OCI-LY7 (cell line): ENCODE measurements around the gene ATP5F1D. TPM values are rescaled to one million over a fixed set of nuclear protein-coding genes. Genes with fewer than 3 reads are reported as not detected.

Experiments
- BruUV-seq: library from RNA; stranded (reverse); fragments of 400-500 nt; replicated peaks from 2 replicates; lab custom pipeline; 2021; lab: Mats Ljungman, UMichigan
- CTCF ChIA-PET: fragments of 300-600 bp; sonication (Branson Sonifier 250); formaldehyde crosslinking; loops from one replicate; lab custom pipeline; 2022; ENCODE audit warnings: antibody characterized with exemption; ENCODE audit not compliant: unreplicated experiment; lab: Charles Lee
- POLR2A ChIA-PET: fragments of 300-600 bp; sonication (Branson Sonifier 250); formaldehyde crosslinking; loops from one replicate; lab custom pipeline; 2022; ENCODE audit warnings: antibody characterized with exemption; lab: Charles Lee
- DNase-seq: peaks from one replicate; pipeline ENCODE4 v3.0.0-alpha.2; 2015; ENCODE audit warnings: low spot score
- H2AFZ ChIP-seq: fragments of 200-600 bp; sonication (generic), shearing (Covaris generic); 2 replicates; pipeline ENCODE4 v1.6.1; 2014; ENCODE audit warnings: mild to moderate bottlenecking, antibody characterized with exemption, low read length, moderate library complexity
- H3K27ac ChIP-seq: fragments of 200-600 bp; sonication (generic); 2 replicates; pipeline ENCODE4 v1.5.1; 2014; ENCODE audit warnings: mixed run types, low read depth, mild to moderate bottlenecking, moderate library complexity, low read length, inconsistent platforms; ENCODE audit not compliant: poor library complexity, severe bottlenecking
- H3K36me3 ChIP-seq: fragments of 200-600 bp; sonication (generic); 2 replicates; pipeline ENCODE4 v1.6.1; 2014; ENCODE audit warnings: mild to moderate bottlenecking, antibody characterized with exemption, low read length, moderate library complexity, mixed read lengths; ENCODE audit not compliant: insufficient read depth
- H3K4me1 ChIP-seq: fragments of 200-600 bp; sonication (generic); 2 replicates; pipeline ENCODE4 v1.5.1; 2014; ENCODE audit warnings: mild to moderate bottlenecking, low read length; ENCODE audit not compliant: insufficient read depth, poor library complexity, severe bottlenecking
- H3K4me2 ChIP-seq: fragments of 200-600 bp; sonication (generic); 2 replicates; pipeline ENCODE4 v1.6.1; 2014; ENCODE audit warnings: mild to moderate bottlenecking, low read length
- H3K4me3 ChIP-seq: fragments of 200-600 bp; sonication (generic); 2 replicates; pipeline ENCODE4 v1.5.1; 2014; ENCODE audit warnings: mild to moderate bottlenecking, low read depth, low read length; ENCODE audit not compliant: poor library complexity, severe bottlenecking
- H3K79me2 ChIP-seq: fragments of 200-600 bp; sonication (generic); 2 replicates; pipeline ENCODE4 v1.6.1; 2016; ENCODE audit warnings: low read depth, mild to moderate bottlenecking, low read length, moderate library complexity, mixed read lengths; ENCODE audit not compliant: insufficient read depth
- H3K9me2 ChIP-seq: fragments of 200-600 bp; sonication (generic); 2 replicates; pipeline ENCODE4 v1.6.1; 2016; ENCODE audit warnings: mild to moderate bottlenecking, low read length, mixed read lengths; ENCODE audit not compliant: insufficient read depth
- H3K9me3 ChIP-seq: fragments of 200-600 bp; sonication (generic); 2 replicates; pipeline ENCODE4 v1.6.1; 2014; ENCODE audit warnings: mild to moderate bottlenecking, mixed run types, low read length, mixed read lengths
- H4K20me1 ChIP-seq: fragments of 200-600 bp; sonication (generic); 2 replicates; pipeline ENCODE4 v1.6.1; 2014; ENCODE audit warnings: mild to moderate bottlenecking, antibody characterized with exemption, low read length, moderate library complexity, mixed read lengths; ENCODE audit not compliant: insufficient read depth
- EZH2phosphoT487 ChIP-seq: fragments of 200-600 bp; sonication (generic); IDR thresholded peaks from 2 replicates; pipeline ENCODE4 v1.6.1; 2018; ENCODE audit warnings: low read depth, borderline replicate concordance, mild to moderate bottlenecking, mixed run types, antibody characterized with exemption, low read length, moderate library complexity, mixed read lengths
- intact Hi-C: fragments of 100-400 bp; cut with micrococcal nuclease; formaldehyde crosslinking; loops from one replicate; pipeline ENCODE4 v1.10.0; 2022; ENCODE audit not compliant: unreplicated experiment
- total RNA-seq, 2 experiments: library from RNA; depleted of rRNA in 1 of 2; stranded (reverse); fragments of >200 nt in 1 of 2; shearing (Covaris generic) in 1 of 2; gene quantifications; 2 replicates each; pipeline ENCODE4 v1.2.3, GENCODE V29; 2014 to 2022
- TF ChIP-seq, protein P1 (sequence below): fragments of 200-600 bp; sonication (generic); conservative IDR thresholded peaks from 2 replicates; pipeline ENCODE4 v1.5.1; 2014; ENCODE audit warnings: mild to moderate bottlenecking, antibody characterized with exemption, low read length, moderate library complexity, mixed read lengths

The ATP5F1D gene
- total RNA-seq, 2 experiments from 2014 or later: 51.8 to 266 TPM

DNA sequence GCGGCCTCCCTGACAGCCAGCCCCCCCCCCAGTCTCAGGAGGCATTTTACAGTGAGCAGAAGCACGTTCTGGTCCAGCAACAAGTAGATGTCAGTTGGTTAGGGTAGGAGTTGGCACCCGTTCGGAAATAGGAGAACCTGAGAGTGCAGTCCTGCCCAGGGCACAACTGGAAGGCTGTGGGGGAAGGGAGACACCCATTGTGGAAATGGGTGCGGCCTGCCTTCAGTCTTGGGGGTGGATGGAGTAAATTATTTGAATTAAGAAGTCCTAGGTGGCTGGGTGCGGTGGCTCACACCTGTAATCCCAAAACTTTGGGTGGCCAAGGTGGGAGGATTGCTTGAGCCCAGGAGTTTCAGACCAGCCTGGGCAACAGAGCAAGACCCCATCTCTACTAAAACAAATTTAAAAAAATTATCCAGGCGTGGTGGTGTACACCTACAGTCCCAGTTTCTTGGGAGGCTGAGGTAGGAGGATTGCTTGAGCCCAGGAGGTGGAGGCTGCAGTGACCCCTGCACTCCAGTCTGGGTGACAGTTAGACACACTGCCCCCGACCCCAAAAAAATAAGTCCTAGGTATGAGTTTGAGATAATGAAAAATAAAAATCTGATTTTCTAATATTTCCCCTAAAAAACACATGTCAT, 28.8 kb downstream of the ATP5F1D start:
- ChIA-PET CTCF (no interaction called here), POLR2A (no interaction called here)
- Histone ChIP-seq H3K79me2 (peaks cover 46% of the 10 kb centered on the region), H4K20me1 (peaks cover 3% of the 10 kb centered on the region; the same call in 1 of the 2 replicates), H3K9me2 (no peaks in the 10 kb centered on the region), H3K4me2 (peak overlapping the region; percentile 100), H3K27ac (peak overlapping the region; percentile 69), H3K4me1 (peaks cover 81% of the 10 kb centered on the region), H3K36me3 (peaks cover 56% of the 10 kb centered on the region), H2AFZ (no peak overlapping the region), H3K4me3 (peak overlapping the region; percentile 82), H3K9me3 (no peaks in the 10 kb centered on the region)
- TF ChIP-seq, protein P1, sequence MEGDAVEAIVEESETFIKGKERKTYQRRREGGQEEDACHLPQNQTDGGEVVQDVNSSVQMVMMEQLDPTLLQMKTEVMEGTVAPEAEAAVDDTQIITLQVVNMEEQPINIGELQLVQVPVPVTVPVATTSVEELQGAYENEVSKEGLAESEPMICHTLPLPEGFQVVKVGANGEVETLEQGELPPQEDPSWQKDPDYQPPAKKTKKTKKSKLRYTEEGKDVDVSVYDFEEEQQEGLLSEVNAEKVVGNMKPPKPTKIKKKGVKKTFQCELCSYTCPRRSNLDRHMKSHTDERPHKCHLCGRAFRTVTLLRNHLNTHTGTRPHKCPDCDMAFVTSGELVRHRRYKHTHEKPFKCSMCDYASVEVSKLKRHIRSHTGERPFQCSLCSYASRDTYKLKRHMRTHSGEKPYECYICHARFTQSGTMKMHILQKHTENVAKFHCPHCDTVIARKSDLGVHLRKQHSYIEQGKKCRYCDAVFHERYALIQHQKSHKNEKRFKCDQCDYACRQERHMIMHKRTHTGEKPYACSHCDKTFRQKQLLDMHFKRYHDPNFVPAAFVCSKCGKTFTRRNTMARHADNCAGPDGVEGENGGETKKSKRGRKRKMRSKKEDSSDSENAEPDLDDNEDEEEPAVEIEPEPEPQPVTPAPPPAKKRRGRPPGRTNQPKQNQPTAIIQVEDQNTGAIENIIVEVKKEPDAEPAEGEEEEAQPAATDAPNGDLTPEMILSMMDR: no peak
- no peak for TF ChIP-seq EZH2phosphoT487
- intact Hi-C loops: no loop called here
- BruUV-seq: TSS peak; percentile 53
- DNase-seq: peak; percentile 47

DNA sequence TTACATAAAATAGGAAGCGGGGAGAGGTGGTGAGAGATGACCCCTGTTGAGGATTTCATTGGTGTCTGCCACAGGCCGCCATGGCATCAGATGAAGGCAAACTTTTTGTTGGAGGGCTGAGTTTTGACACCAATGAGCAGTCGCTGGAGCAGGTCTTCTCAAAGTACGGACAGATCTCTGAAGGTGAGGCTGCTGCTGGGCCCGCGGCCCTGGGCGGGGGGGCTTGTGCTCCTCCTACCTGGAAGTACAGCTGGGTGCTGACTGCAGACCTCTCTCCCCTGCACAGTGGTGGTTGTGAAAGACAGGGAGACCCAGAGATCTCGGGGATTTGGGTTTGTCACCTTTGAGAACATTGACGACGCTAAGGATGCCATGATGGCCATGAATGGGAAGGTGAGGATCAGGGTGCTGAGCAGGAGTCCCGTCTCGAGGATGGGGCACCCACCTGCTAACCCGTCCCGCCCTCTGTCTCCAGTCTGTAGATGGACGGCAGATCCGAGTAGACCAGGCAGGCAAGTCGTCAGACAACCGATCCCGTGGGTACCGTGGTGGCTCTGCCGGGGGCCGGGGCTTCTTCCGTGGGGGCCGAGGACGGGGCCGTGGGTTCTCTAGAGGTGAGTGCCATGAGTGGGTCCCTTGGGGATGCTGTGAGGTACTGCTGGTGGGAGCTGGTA, 29.4 kb downstream of the ATP5F1D start:
- intact Hi-C loops: no loop called here
- TF ChIP-seq, protein P1: no peak
- no peak for TF ChIP-seq EZH2phosphoT487
- H3K9me2 ChIP-seq: no peaks in the 10 kb centered on the region
- H3K4me3 ChIP-seq: peak overlapping the region; percentile 82
- peak overlapping the region; percentile 69 for H3K27ac ChIP-seq
- POLR2A ChIA-PET: no interaction called here
- H3K9me3 ChIP-seq: no peaks in the 10 kb centered on the region
- CTCF ChIA-PET: no interaction called here
- peaks cover 57% of the 10 kb centered on the region for H3K36me3 ChIP-seq
- peak; percentile 48 for DNase-seq
- peak overlapping the region; percentile 100 for H3K4me2 ChIP-seq
- H3K4me1 ChIP-seq: peaks cover 74% of the 10 kb centered on the region
- H2AFZ ChIP-seq: no peak overlapping the region
- H4K20me1 ChIP-seq: peaks cover 3% of the 10 kb centered on the region; the same call in 1 of the 2 replicates
- peaks cover 47% of the 10 kb centered on the region for H3K79me2 ChIP-seq
- BruUV-seq: no TSS peak
